HG03520 (cell line): Measurements from ENCODE around the gene FGD4.
A peak's percentile ranks its signal among the peaks of the same experiment; 100 is the strongest.

Experiments
- ATAC-seq: cut with Tn5 transposase; IDR thresholded peaks from one replicate; pipeline ENCODE4 v1.9.1; 2021; ENCODE audit warnings: mild to moderate bottlenecking, moderate library complexity; ENCODE audit not compliant: unreplicated experiment

Gene FGD4

GRCh38 chr12:32603071-32603470, 203.7 kb downstream of the FGD4 start:
- no peak for ATAC-seq

DNA sequence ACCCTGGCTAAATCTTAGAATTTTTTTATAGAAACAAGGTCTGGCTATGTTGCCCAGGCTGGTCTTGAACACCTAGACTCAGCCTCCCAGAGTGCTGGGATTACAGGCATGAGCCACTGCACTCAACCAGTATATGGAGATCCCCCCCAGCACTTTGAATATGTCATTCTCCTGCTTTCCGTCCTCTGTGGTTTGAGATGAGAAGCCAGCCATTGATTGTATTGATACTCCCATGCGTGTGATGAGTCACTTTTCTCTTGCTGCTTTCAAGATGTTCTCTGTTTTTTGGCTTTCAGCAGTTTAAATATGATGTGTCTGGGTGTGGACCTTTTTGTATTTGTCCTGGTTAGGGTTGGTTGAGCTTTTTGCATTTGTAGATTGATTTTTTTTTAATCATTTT, 204.5 kb downstream of the FGD4 start:
- ATAC-seq = peak; percentile 89

- ATAC-seq = no peak
Measured at GRCh38 chr12:32604565-32604964, 205.2 kb downstream of the FGD4 start.

DNA sequence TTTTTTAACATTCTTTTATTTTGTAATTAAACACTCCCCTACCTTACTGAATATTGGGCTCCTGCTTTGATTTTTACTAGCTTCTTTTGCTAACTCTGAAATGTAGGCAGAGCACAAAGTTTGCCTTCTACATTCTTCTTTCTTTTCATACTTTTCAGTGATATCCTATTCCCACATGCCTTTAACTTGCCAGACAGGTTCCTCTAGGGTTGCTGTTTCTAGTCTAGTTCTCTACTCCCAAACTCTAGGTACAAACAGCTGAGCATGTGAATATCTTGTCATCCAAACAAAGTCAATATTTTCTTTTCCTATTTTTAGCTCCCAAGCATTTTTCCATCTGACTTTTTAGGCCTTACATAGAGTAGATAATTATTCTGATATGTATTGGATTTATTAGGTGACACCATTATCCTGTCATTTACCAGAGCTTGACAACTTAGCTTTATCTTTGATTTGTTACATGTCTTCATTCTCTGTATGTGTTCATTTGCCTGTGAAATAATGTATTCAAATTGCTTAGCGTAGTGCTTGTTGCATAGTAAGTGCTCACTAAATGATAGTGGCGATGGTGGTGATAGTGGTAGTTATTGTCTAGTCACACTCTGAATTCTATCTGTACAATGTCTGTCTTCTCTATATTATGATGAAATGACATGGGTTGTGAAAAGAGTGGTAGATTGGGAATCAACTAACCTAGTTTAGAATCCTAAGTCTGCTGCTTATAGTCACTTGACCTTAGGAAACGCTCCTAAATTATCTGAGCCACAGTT, 206.2 kb downstream of the FGD4 start:
- ATAC-seq = no peak

DNA sequence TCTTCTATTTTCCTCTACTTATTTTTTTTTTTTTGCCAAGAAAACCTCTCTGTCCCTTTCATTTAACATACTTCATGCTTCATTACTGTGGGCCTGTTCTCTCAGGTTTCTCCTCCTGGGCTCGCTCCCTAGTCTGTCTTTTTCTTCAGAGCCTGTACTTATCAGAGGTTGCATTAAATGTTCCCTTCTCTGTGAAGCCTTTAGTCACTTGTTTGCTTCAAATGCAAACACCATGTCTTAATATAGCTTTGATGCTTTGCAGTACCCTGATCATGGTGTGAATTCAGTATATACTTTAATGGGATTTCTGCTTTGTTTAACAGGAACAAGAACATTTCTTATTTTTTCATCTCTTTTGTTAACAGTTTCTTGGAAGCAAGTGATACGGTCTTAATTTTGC, 207.1 kb downstream of the FGD4 start:
- ATAC-seq = no peak

DNA sequence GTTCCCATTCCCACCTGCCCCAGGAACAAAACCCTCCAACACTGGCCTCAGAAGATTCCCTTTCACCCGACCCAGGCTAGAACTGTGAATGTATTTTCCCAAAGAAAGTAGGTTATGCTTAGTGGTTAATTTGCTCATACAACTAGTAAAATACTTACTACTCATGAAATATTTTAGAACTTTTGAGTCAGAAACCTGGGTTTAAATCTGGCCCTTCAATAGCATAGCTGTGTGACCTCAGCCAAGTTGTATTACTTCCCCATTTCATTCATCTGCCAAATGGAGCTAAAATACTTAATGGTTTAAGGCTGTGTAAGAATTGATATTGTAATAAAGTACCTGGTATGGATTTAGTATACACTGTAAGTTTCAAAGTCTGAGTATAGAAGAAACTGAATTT, 210.6 kb downstream of the FGD4 start:
- peak; percentile 81 for ATAC-seq

DNA sequence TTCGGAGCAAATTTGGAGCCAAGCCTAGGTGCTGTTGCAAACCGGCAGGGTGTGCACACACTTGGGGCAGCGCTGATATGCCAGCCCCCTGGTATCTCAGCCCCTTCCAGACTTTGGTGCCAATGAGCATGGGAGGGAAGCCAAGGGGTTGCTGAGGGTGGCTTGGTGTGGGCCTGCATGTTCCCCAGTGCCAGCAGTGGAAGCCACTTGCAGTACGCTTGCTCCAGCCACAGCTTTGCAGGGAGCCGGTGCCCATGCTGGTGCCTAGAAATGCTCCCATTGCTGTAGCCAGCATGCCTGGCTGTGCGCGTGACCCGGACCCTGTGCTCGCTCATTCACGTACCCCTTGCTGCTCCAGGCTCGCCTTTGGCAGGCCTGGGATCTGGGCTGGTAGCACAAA, 212.6 kb downstream of the FGD4 start:
- ATAC-seq = no peak

DNA sequence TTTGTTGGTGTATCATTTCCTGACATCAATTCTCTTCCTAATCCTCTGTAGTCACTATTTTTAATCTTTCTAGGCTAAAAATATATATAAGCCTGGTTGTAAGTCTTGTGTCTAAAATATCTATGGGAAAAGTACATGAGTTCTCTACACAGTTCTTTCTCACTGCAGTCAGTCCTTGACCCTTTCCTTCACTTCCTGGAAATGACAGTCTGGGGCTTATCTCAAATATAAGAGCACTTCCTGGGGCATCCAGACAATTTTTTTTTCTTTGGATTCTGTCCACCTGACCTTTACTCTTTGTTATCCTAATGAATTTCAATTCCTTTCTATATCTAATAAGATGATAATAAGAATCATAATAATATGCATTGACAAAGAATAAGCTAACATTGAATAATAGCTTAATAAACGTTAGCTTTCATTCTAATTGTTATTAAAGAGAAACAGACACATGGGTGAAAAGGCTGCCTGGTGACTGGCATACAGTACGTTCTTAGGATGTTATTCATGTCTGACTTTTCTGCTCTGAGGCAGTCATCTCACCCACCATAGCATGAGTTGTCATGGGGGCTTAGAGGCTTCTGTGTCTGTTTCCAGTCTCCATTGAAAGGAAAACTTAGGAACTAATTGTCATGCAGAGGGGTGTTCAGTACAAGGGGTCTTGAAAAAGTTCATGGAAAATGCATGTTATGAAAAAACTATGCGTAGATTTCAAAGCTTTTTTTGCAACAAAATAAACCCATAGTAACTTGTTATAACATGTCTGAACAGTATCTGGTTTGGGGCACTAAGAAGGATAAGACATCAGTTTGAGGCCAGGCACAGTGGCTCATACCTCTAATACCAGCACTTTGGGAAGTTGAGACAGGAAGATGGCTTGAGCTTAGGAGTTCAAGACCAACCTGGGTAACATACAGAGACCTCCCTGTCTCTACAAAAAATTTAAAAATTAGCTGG, 213.6 kb downstream of the FGD4 start:
- ATAC-seq = no peak

- ATAC-seq = no peak
Measured at GRCh38 chr12:32615441-32615840, 216.1 kb downstream of the FGD4 start.

DNA sequence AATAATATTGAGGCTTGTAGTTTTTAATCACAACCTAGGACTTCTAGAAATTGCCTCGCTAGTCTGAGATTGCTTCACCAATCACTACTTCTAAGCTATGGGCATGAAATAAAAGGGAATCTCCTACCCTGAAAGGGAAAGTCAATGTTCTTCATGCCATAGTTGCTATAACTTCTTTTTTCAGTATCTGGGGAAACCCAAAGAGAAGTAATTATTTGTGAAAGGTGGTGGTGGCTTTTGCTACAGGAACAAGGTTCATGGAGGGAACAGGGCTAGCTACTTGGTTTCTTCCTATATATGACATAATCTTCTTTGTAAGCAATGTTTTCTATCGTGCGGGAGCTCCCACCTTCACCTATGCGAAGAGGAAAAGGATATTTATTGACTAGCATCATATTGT, 218.2 kb downstream of the FGD4 start:
- ATAC-seq = no peak

DNA sequence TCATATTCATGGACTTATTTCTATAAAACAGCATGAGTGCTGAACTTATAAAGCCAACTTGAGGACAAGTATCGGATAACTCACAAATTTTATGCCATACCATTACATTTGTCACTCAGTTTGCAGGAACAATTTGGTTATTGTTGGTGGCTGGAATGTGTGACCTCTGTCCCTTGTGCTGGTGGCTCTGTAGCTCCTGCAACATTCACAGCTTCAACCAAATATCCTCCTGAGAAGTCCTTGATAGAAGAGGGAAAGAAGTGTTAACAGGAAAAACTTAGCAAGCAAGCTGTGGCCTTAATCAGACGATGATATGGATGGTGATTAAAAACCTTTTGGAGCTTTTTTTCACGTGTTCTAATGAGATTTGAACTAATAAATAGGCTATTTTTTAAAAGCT, 218.8 kb downstream of the FGD4 start:
- ATAC-seq = no peak

- ATAC-seq = no peak
Measured at GRCh38 chr12:32627976-32628375, 228.6 kb downstream of the FGD4 start.

DNA sequence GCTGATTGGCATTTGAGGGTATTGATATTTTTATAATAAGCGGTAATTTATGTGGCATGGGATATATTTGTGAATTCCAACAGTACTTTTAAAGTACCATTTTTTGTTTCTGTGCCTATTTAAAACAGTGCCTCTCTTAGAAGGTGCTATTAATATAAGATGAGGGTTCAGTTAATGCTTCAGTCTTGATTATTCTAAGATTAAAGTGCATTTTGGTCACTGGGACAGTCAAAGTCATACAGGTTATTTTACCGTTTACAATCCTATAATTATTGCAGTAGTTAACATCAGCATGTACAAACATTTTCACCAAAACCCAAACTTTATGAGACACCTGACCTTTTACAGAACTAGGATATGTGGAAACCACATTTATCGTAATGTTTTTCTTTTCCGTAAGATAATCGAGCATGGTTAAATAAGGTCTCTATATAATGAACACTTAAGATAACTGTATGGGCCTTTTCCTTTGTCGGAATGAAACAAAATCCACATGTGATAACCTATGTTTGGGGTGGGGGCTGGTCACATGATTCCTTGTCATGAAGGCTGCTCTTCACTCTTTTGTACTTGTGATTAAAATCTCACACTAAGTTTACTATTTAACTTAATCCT, 242.0 kb downstream of the FGD4 start:
- ATAC-seq = no peak

DNA sequence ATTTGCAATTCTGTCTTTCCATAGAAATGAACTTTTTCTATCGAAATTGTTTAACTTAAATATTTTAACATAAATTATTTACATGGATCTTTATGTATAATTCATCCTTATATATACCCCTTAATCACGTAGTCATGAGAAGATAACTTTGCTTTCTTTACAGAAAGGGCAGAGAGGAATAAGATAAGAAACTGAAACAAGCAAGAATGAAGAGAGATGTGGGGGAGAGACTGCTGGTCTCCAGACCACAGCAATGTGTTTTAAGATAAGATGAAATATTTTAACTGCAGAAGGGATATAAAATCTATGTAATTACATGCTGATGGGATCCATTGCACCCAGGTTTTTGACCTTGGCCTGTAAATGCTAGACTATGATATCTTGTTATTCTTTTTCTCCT, 245.1 kb downstream of the FGD4 start:
- ATAC-seq = no peak

- ATAC-seq = no peak
Measured at GRCh38 chr12:32647275-32647674, 247.9 kb downstream of the FGD4 start.

- no peak for ATAC-seq
Measured at GRCh38 chr12:32650508-32650907, 251.2 kb downstream of the FGD4 start.

- no peak for ATAC-seq
Measured at GRCh38 chr12:32651151-32651955, 252.0 kb downstream of the FGD4 start.

DNA sequence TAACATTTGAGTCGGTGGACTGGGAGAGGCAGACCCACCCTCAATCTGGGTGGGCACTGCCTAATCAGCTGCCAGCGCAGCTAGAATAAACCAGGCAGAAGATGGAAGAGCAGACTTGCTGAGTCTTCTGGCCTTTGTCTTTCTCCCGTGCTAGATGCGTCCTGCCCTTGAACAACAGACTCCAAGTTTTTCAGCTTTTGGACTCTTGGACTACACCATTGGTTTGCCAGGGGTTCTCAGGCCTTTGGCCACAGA, 252.5 kb downstream of the FGD4 start:
- ATAC-seq = no peak

GRCh38 chr12:32659908-32660440, 260.6 kb downstream of the FGD4 start:
- ATAC-seq = no peak

DNA sequence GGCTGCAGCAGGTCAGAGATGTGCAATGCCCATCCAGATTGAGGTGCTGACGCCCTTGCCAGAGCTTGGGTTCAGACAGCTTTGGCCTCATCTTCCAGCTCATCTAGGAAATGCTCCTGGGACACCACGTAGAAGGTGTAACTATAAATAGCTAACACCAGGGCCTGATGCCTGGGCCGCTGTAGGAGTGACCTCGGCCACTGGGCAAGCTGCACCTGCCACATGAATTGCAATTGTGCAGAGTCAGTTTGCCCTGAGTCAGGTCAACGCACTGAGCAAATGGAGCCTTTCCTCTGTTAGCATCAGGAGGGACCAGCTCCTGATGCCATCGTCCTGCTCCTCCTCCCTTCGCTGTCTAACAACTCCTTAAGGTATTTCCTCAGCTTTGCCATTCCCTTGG, 262.3 kb downstream of the FGD4 start:
- ATAC-seq = no peak

GRCh38 chr12:32662665-32663064, 263.3 kb downstream of the FGD4 start:
- no peak for ATAC-seq
